ENCODE data around the gene NSG2.
"Not testable (repeated sequence)": the region's sequence is repeated elsewhere in the genome, so short reads cannot be mapped to it uniquely, and the experiment has no call there.

Gene NSG2

DNA sequence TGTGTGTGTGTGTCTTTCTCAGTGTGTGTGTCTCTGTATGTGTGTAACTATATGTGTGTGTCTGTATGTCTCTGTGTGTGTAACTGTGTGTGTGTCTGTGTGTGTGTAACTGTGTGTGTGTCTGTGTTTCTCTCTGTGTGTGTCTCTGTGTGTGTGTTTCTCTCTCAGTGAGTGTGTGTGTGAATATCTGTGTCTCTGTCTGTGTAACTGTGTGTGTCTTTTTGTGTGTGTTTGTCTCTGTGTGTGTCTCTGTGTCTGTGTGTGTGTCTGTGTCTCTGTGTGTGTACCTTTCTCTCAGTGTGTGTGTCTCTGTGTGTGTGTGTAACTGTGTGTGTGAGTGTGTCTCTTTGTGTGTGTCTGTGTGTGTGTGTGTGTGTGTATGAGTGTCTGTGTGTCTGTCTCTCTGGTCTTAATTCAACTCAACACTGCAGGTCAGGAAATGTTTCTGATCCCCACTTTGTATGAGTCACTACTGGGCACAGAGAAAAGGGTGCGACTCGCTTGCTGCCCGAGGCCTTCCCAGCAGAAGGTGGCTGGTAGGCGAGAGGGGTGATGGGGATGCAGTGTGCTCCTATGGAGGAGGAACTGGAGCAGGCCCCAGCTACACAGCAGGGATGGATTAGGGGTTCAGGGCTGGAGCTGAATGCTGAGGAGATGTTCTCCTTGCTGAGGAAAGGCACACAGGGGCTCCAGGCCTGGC, 52.1 kb downstream of the NSG2 start:
- no peak for DNase-seq (ENCODE audit: low read depth in 2 of 2)
- no peak for TF ChIP-seq CTCF (IDR thresholded peaks at IDR 0.05; ENCODE audit: low read depth, low read length)

GRCh38 chr5:174098694-174099093, 53.2 kb downstream of the NSG2 start:
- no peak overlapping the region for H3K4me3 ChIP-seq (replicated peaks in 1 of 2; ENCODE audit: low read depth in 2 of 2, low read length in 2 of 2)
- no peak for TF ChIP-seq CTCF (IDR thresholded peaks at IDR 0.05; ENCODE audit: low read depth, low read length)
- no peak for DNase-seq (ENCODE audit: low read depth in 2 of 2)

More for the DNA sequence above, 52.1 kb downstream of the NSG2 start:
- no peak overlapping the region for H3K4me3 ChIP-seq (replicated peaks in 1 of 2; ENCODE audit: low read depth in 2 of 2, low read length in 2 of 2)

DNA sequence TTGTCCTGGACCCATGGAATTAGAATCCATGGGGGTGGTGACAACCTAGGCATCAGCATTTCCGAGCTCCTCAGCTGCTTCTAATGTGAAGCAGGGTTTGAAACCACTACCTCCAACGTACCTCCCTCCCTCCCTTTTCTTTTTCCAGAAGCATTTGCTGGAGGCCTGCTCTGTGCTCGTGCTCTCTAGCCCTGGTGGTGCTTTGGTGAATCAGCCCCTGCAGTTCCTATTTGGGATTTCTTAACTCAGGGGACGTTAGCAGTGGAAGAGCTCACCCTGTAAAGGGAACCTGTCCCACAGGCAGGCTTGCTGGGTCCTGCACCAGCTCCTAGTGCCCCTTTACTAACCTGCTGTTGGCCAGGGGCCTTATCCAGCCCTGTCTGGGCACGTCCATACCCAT, 55.0 kb downstream of the NSG2 start:
- H3K4me3 ChIP-seq (replicated peaks in 1 of 2; ENCODE audit: low read depth in 2 of 2, low read length in 2 of 2), result no peak overlapping the region
- no peak for DNase-seq (ENCODE audit: low read depth in 2 of 2)
- TF ChIP-seq CTCF (IDR thresholded peaks at IDR 0.05; ENCODE audit: low read depth, low read length), result no peak

- no peak for TF ChIP-seq CTCF (IDR thresholded peaks at IDR 0.05; ENCODE audit: low read depth, low read length)
- no peak for DNase-seq (ENCODE audit: low read depth in 2 of 2)
- H3K4me3 ChIP-seq (replicated peaks in 1 of 2; ENCODE audit: low read depth in 2 of 2, low read length in 2 of 2), result no peak overlapping the region
These were observed 55.8 kb downstream of the NSG2 start for GRCh38 chr5:174101195-174101730.

GRCh38 chr5:174102574-174102973, 57.1 kb downstream of the NSG2 start:
- not testable (repeated sequence) for DNase-seq (ENCODE audit: low read depth in 2 of 2); H3K4me3 ChIP-seq (replicated peaks in 1 of 2; ENCODE audit: low read depth in 2 of 2, low read length in 2 of 2)

DNA sequence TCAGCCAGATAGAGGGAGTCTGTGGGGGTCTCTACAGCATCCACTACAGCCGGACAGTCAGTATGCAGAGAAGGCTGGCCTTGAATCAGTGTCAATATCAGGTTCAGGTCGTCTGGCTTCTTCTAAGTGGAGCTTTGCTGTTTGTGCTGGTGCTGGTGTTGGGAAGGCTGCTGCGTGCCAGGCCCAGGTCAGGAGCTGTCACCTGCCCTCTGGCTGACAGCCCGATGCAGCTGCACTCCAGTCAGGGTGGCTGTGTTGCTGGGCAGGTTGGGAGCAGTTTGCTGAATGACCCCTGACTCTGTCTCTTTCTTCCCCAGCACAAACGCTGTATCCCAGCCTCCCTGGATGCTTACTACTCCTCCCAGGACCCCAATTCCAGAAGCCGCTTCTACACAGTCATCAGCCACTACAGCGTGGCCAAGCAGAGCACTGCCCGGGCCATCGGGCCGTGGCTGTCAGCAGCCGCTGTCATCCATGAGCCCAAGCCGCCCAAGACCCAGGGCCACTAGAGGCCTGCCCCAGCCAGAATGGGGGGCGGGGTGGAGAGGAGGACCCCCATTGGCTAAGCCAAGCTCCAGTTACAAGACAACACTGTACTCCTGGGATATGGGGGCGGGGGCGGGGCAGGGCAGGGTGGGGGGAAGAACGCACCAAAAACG, 61.6 kb downstream of the NSG2 start:
- no peak overlapping the region for H3K4me3 ChIP-seq (replicated peaks in 1 of 2; ENCODE audit: low read depth in 2 of 2, low read length in 2 of 2)
- TF ChIP-seq CTCF (IDR thresholded peaks at IDR 0.05; ENCODE audit: low read depth, low read length), result no peak
- DNase-seq (ENCODE audit: low read depth in 2 of 2), result no peak

- TF ChIP-seq CTCF (IDR thresholded peaks at IDR 0.05; ENCODE audit: low read depth, low read length), result no peak
- H3K4me3 ChIP-seq (replicated peaks in 1 of 2; ENCODE audit: low read depth in 2 of 2, low read length in 2 of 2), result no peak overlapping the region
- DNase-seq (ENCODE audit: low read depth in 2 of 2), result no peak
These were observed 63.2 kb downstream of the NSG2 start for GRCh38 chr5:174108745-174109144.
